GM18951 (cell line): Measurements from ENCODE around the gene QSOX1.

Source experiments
- POLR2A ChIP-seq: IDR thresholded peaks from 4 replicates; pipeline ENCODE4 v1.6.1; 2011; ENCODE audit warnings: mild to moderate bottlenecking; ENCODE audit not compliant: insufficient read length, insufficient read depth; ENCODE audit errors: extremely low read depth
- in situ Hi-C: fragments of 300-500 bp; cut with MboI; formaldehyde crosslinking; loops from one replicate; pipeline ENCODE4 v1.12.0; 2022; ENCODE audit warnings: low sequenced_read_pairs, mixed read lengths, inconsistent platforms; ENCODE audit not compliant: unreplicated experiment

QSOX1 gene

DNA sequence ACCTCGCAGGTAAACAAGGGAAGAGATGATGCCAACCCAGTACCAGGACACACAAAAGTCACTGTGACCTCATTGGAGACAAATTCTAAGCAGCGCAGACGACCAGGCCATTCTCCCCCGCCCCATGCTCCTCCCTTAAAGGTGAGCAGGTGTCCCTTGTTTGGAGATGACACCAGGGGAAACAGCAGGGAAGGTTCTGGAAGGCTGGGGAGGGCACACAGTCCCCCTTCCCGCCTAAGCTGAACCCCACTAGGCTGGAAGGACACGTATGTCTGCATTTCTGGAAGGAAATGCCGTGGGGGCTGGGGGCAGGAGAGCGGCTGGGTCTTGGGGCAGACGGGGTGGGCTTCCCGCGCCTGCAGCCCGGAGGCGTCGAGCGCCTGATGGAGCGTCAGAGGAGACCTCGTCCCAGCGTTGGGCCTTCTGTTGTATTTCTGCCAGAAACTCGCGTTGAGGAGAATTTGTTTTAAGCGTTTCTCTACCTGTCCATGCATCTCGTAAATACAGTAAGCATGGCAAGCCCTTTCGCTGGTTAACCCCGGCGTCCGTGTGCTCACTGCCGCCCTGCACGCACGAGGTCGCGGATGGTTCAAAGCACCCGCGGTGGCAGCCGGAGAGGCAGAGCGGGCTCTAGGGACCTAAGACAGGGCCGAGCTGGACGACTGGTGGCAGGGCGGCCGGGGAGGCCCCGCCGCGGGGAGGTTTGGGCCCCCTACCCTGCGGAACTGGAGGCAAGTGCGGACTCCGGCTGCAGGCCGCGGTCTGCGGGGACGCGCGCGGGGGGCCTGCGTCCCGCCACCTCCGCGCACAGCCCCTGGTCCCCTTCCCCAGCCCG is 74.2 kb downstream of the QSOX1 start:
- no peak for TF ChIP-seq POLR2A
- in situ Hi-C loops = no loop called here

DNA sequence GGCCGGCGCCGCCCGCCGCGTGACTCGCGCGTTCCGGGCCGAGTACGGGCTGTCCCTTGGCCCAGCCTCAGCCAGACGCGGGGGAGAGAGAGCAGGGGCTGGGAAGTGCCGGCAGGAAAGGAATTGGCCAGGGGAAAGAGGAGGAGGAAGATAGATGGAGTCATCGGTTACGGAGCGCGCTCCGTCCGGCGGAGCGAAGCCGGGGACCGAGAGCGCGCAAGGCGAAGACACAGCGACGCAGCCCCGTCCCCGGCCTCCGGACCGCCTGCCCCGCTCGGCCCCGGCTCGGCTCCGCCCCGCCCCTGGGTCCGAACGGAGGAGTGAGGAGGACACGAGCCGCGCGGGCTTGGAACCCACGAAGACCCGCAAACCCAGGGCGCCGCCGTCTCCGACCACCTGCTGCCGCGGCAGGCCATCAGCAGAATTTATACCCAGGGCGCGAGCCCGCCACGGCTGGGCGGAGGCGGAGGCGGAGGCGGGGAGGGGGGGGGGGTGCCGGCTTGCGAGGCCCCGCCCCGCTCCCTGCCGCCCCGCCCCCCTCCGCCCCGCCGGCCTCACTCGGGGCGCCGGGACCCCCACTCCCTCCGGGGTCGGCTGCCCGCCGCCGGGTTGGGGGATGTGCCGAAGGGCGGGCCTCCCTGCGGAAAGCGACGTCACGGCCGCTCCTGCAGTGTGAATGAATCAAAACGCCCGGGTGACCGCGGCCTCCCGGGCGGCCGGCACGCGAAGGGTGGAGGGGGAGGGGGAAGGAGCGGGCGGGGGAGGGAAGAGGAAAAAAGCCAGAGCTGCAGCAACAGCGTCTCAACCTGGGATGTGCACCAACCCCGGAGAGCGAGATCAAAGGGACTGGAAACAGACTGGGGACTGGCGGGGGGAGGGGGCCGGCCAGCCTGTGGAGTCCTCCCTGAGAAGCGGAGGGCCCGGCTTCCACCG is 75.1 kb downstream of the QSOX1 start, which contains the start of gene LHX4:
Gene LHX4 (plus strand): TSS at position 782 of the 933 bp plus-strand sequence. CDS start 266 bp downstream, outside the sequence.
- TF ChIP-seq POLR2A = no peak
- in situ Hi-C loops = no loop called here

DNA sequence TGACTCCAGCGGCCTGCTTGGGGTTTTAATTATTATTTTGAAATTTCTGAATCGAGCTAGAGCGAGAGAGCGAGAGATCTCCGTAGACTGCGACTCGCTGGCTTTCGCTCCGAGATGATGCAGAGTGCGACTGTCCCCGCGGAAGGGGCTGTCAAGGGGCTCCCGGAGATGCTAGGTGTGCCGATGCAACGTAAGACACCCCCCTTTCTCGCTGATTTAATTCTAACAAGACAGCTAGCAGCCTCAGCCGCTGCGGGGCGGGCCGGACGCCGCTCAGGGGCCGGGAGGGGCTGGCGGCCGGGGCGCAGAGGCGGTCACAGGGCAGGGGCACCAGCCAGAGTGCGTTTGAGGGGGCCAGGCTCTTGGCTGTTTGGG is 75.7 kb downstream of the QSOX1 start:
- TF ChIP-seq POLR2A = no peak
- in situ Hi-C loops = no loop called here

DNA sequence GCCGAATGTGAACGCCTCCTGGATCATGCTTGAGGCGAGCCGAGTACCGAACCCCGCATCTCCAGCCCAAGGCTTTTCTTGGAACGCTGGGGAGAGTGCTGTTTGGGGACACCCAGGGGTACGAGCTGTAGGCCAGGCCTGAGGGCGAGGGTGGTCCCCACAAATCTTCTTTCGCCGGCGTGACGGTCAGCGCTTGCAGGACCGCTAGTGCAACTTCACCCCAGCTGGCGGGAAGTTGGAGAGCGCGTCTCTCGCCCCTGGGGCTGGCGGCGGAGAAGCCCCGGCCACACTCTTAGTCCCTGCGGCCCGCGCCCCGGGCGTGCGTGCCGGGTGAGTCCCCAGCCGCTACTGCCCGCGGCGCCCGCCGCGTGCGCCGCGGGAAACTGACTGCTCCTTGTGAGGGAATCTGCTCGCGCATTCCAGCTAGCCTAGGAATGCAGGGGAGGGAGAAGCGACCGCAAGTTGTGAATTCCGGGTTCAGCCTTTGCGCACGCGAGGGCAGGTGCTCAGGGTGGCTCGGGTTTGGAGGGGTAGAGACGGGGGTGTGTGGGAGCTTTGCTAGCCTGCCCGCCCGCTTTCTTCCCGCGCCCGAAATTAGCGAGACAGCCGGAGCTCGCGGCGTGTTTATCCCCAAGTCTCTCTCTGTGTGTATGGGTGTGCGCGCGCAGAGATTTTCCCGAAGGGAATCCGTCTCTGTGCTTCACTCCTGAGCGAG is 76.3 kb downstream of the QSOX1 start:
- no peak for TF ChIP-seq POLR2A
- in situ Hi-C loops = no loop called here

DNA sequence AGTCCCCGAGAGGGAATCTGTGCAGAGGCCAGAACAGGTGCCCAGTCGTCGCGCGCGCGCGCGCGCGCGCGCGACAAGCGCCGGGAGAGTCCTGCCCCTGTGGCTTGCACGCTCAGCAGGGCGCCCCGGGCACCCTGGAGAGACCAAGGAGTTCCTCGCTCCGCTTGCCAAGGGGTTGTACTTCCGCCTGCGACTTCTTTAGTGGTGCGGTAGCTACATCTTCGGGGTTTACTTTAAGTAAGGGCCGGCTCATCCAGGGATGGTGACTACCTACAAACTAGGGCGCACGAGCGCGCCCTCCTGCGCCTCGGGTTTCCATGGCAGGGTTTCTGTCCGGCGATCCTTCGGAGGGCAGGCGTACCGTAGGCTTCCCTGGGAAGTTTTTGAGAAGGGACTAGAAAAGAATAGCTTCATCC is 76.8 kb downstream of the QSOX1 start:
- no peak for TF ChIP-seq POLR2A

DNA sequence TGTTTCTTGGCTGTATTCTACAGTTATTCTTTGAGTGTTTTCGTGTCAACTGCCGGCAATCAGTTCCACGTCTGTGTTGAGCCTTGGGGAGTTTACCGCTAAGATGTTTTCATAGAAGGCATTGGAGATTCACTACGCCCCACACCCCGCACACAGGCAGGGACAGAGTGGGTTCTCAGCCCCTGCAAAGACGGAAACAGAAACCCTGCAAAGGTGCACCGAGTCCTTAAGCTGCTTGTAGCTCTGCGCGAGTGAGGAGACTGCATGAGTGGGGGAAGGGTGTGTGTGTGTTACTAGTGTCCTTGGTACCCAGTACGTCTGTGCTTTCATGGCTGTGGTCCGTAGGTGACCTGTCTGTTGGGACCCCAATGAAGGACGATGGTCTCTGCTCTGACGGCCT is 77.3 kb downstream of the QSOX1 start:
- TF ChIP-seq POLR2A = no peak
- in situ Hi-C loops = no loop called here

More for the DNA sequence above, 76.8 kb downstream of the QSOX1 start:
- in situ Hi-C loops = no loop called here

DNA sequence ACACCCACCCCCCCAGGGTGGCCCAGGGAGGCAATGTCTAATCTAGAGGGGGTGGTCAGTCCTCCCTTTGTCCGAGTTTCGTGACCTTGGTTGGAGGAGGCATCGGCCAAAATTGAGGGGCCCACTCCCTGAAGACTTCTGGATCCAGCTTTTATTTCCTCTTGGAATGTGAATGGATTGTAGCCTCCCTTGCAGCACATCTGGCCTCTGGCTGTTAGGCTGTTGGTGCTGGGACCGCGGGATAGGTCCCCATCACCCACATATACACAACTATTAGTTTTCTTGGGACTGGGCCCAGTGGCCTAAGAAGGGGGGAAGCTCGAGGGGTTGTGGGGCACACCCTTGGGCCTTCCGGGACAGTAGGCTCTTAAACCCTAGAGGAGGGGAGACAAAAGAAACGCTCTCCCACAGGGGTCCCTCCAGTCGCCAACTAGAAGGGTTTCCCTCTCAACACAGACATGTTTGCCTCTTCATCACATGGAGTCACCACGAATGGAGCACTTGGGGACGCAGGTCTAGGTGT is 77.9 kb downstream of the QSOX1 start:
- no peak for TF ChIP-seq POLR2A
- in situ Hi-C loops = no loop called here

DNA sequence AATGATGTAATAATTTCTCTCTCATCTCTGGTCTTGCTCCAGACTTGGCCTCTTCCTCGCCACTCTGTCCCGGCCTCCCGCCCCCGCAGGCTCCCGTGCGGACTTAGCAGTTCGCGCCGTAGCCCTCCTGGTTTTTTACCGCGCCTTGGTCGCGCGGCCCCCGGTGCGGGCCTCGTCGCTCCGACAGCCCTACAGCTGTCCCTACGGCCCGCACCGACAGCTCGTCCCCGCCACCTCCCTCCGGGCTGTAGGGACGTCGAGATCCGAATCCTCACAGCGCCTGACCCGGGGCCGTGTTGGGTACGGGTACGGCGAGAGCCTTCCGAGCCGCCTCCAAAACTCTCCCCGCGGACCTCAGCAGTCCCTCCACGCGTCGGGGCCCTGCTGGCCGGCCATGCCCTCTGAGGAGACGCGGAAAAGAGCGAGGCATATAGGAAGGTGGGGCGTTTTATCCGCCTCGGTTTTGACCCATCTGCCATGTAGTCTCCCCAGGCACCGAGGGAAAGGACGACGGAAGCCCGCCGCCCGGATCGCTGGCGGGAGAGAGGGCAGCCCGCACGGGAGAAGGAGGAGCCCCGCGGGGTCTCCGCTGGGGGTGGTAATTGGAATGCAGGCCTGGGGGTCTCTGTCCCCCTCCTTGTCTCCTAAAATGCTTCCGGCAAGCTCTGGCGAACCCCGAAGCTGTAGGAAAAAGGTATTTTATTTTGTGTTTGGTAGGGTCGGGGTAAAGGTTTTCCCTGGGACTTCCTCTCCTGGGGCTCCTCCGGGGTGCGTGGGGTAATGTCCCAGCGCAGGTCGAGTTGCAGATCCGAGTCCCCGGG is 78.7 kb downstream of the QSOX1 start:
- no peak for TF ChIP-seq POLR2A
- in situ Hi-C loops = no loop called here

DNA sequence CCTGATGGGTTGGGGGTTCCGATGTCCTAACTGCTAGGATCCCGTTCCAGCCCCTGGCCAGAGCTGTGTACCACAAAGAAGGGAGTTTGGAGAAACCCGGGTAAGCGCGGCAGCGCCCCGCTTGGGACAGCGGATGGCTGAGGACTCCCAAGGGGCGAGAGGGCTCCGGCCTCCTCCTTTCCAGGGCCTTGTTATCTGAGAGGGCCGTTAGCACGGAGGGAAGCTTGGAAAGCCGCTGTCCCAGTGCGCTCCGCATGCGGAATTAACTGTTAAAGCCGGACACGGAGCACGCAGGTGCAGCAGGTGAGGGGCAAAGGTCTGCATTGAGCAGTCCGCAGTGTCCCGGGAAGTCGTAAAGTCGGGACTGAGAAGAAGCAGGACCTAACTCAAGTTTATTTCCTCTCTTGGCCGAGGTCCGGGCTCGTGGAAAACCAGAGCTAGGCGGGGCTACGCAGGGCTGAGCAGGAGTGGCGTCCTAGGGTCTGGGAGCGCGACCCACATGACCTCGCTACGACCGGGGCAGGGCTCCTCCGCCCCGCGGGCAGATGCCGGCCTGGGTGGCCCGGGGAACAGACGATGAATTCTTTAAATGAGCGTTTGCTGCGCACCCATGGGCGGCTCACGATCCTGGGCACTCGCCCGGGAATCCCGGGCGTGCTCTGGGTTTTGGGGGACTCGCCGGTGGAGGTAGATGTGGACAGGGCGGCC is 79.9 kb downstream of the QSOX1 start:
- TF ChIP-seq POLR2A = no peak
- in situ Hi-C loops = no loop called here

DNA sequence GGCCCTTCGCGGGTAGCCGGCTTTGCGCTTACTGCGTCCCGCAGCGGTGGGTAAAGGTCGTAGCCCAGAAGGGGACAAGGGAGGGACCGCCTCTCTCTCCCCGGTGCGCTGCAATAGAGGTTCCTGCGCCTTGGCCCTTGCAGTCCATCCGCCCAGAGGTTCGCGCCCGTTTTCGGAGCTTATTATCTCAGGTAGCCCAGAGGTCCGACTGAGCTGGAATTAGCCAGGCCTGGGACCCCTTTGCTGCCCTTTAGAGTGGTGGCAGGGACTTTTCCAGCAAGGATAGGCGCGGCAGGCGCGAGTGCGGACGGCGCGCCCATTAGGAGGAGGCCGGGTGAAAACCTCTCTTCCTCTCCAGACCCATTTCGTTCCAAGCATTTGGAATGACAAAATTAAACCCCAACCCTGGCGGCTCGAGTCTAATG is 80.4 kb downstream of the QSOX1 start:
- no peak for TF ChIP-seq POLR2A
- in situ Hi-C loops = no loop called here

DNA sequence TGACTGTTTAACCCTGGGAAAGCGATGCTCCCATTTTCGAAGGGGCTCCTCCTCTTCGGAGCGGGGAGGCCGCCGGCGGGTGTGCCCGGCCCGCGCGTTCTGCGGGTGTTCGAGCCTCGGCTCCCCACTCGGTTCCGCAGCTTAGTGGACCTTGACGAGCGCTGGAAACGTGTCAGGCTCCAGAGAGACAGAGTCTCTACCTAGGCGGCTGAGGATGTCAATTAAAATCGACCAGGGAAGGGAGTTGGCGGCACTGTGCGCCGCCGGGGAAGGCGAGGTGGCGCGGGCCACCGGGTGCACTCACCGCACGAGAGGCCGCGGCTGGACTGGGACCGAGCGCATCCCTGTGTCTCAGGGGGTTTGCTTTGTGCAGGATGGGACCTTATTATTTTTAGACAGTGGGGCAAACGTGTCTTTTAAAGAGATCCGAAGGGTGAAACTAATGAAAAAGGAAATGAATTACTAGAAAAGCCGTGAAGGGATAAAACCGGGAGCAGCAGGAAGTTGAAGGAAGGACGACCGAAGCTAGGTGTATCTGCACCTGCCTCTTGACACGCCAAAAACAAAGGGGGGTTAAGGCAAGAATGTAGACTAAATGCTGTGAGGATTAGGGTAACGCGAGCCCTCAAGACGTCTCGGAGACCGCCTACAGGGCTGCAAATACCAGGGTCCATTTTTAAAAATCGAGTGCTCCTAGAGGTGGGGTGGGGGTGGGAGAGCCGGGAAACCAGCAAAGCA is 81.0 kb downstream of the QSOX1 start:
- in situ Hi-C loops = no loop called here

More for the DNA sequence above, 81.0 kb downstream of the QSOX1 start:
- TF ChIP-seq POLR2A = no peak
